Effector CD8-positive, alpha-beta T cell (primary cell): ENCODE measurements around the gene TBC1D22B.
A peak's percentile ranks its signal among the peaks of the same experiment; 100 is the strongest.

Experiments used
- DNase-seq: peaks from one replicate; lab custom pipeline; 2025; lab: John Stamatoyannopoulos, UW
- total RNA-seq, 4 experiments: gene quantifications; one replicate each; lab custom pipeline; 2026; lab: John Stamatoyannopoulos, UW

Gene TBC1D22B, protein sequence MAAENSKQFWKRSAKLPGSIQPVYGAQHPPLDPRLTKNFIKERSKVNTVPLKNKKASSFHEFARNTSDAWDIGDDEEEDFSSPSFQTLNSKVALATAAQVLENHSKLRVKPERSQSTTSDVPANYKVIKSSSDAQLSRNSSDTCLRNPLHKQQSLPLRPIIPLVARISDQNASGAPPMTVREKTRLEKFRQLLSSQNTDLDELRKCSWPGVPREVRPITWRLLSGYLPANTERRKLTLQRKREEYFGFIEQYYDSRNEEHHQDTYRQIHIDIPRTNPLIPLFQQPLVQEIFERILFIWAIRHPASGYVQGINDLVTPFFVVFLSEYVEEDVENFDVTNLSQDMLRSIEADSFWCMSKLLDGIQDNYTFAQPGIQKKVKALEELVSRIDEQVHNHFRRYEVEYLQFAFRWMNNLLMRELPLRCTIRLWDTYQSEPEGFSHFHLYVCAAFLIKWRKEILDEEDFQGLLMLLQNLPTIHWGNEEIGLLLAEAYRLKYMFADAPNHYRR
- 32.1 to 49.9 (median 39.4) reads per million in 4 experiments for total RNA-seq

DNA sequence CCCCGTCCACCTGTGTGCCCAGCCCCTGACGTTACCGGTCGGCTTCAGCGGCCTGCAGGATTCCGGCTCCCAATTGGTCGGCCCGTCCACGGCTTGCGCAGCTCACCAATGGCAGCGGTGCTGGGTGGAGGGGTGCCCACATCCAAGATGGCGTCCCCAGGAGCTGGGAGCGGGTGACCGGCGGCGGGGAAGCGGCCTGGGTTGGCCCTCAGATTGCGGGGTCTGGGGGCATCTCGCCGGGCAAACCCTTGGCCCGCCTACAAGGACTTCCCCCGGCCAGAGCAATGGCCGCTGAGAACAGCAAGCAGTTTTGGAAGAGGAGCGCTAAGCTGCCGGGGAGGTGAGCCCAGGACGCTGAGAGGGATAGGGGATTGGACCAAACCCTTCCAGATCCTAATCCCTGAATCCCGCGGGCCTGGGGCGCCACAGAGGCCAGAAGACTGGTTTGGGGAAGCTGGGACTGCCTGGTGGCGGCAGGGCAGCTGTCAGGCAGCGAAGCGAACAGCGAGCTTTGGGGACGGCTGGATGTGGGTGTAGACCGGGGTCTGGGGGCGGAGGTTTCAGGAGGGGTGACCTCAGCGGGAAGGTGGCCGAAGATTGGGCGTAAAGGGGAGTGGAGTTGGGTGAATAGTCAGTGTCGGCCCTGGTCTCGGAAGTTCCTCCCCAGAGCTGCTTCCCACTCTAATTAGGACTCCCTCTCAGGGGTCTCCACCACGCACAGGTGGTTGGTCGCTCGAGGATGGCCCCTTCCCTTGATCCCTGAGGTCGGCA is at the start of gene TBC1D22B, which contains the start of gene TMEM217:
Gene TBC1D22B, plus strand, starts transcription at position 139 of the 771 bp plus-strand sequence. Its CDS starts 146 bp downstream, at position 285.
Gene TMEM217, minus strand, starts transcription at position 511 of the 771 bp plus-strand sequence. CDS start 39,114 bp downstream, outside the sequence.
- DNase-seq, result peak; percentile 91

DNA sequence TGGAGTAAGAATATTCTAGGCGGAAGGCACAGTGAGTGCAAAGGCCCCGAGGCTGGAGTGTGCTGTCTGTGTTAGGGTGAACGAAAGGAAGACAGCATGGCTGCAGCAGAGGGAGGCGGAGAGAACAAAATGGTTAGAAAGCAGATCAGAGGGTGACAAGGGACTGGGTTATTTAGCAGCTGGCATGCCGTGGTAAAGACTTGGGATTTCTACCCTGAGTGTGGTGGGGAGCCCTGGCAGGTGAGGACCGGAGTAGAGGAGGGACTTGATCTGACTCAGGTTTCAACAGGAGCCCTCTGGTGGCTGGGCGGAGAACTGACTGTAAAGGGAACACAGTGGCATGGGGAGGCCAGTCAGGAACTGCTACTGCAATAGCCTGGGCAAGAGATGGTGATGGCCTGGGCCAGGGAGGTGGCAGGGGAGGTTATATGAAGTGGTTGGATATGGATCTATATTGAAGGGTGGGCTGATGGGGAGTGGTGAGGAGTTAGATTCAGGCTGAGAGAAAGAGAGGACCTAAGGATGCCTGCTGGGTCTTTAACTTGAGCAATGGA is 49.6 kb upstream of the TBC1D22B start:
- DNase-seq, result peak; percentile 83

DNA sequence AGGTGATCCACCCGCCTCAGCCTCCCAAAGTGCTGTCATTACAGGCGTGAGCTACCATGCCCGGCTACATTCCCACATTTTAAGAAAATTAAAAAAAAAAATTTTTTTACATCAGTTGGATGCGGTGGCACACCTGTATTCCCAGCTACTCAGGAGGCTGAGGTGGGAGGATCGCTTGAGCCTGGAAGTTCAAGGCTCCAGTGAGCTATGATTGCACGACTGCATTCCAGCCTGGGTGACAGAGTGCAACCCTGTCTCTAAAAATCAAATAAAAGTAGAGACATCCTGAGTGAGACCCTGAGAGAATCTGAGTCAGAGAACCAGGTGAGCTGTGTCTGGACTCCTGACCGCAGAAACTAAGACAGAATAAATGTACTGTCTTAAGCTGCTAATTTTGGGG is 48.8 kb upstream of the TBC1D22B start:
- no peak for DNase-seq

DNA sequence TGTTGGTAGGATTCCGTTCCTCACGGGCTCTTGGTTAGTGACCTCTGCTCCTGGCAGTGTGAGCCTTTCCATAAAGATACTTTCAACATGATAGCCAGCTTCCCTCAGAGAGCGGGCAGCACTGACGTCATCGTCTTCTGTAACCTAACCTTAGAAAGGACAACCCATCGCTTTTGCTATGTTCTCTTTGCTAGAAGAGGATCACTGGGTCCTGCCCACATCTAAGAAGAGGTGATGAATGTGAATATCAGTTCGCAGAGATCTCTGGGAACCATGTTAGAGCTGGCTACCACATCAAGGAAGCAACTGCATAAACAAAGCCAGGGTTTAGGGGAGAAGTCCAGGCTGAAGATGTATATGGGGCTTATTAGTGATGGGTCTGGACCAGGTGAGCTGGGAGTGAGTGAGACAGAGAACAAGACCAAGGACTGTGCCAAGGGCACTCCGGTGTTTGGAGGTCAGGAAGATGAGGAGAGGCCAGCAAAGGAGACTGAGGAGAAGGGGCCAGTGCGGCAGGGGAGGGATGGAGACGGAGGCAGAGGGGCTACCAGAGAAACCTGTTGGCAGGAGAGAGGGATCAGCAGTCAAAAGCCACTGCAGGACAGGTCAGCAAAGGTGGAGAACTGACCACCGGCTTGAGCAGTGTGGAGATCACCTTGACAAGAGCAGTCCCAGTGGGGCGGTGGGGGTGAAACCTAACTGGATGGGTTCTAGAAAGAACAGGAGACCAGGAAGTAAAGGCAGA is 47.9 kb upstream of the TBC1D22B start:
- no peak for DNase-seq

DNA sequence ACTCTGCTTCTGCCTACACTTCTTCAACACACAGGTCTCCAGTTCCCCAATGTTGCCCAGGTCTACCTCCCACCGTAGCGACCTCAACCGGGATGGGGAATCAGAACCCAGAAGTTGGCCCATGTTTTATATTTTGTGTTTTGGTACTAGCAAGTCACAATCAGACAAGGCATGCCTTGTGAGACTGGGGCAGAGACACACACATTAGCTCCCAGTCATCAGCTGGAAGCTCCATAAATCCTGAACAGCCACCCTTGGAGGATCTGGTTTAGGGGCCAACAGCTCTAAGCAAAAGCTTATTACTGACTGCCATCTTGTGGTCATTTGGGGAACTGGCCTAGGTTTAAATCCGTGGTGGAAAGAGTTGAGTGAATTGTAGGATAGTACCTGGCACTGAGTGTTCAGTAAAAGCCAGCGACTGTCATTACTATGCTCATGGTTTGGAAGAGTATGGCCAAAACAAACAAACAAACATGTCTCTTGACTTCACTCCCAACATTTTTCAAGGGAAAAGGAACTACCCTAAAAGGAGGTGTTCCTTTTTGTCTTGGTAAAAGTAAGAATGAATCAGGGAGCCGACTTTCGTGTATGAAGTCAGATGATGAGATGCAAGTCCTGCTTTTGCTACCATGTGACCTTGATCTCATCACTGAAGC is 47.1 kb upstream of the TBC1D22B start:
- DNase-seq, result peak; percentile 63

DNA sequence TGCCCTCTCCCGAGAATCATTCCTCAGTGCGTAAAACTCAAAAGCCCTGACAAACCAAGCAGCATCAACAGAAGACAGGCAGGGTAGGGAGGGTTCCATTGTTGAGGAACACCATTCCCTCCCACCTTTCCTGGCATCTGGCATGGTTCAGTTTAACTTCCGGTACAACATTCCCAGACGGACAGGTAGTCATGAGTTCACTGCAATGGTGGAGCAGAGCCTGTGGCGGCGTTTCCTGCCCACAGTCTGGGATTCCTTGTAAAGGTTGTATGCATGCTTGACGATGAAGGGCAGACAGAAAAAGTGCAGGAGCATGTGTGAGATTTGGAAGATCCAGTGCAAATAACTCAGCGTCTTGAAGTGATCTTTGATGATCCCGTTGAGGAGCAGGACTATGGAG is 45.3 kb upstream of the TBC1D22B start:
- DNase-seq, result no peak

DNA sequence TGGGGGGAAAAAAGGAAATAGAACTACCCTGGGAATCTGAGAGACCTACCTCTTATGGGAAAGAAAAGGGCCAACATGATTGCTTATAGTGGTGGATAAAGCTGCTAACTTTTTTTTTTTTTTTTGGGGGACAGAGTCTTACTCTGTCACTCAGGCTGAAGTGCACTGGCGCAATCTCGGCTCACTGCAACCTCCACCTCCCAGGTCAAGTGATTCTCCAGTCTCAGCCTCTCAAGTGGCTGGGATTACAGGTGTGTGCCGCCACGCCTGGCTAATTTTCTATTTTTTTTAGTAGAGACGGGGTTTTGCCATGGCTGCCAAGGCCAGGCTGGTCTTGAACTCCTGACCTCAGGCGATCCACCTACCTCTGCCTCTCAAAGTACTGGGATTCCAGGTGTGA is 39.5 kb upstream of the TBC1D22B start:
- no peak for DNase-seq

DNA sequence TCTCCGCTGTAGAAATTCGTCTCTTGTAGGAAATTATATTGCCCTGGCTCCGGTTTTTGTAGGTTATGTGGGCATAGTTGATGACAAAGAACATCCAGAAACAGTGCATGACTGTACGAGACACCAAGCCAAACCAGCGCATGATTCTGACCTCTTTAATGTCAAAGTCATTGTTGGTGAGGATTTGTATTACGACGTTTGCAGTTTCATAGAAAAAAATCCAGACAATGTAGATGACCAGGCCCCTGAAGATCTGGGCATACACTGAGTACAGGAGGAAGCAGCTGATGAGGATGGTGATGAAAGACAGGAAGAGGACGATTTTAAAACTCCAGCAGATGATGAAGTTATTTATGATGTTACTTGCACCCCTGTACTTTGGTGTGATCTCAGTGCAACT is 39.1 kb upstream of the TBC1D22B start:
- no peak for DNase-seq

DNA sequence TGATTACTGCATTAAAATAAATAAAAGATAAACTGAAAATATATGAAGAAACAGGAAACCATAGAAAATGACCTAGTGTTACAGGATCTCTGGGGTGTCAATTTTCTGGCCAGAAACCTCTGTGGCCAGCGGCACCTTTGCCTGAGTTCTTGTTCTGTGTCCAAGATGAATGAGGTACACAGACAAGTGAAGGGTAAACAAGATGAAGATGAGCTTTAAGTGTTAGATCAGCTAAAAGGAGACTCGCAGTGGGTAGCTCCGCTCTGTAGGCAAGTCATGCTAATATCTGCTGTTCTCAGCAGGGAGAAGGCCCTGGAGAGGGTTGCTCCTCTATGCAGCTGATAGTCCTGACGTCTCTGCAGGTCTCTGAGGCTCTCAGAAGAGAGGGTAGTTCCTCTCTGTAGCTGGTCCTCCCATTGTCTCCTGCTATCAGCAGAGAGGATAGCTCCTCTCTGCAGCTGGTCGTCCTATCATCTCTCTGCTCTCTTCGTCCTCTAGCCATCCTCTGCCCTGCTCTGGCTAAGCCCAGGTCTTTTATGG is 35.9 kb upstream of the TBC1D22B start:
- no peak for DNase-seq

DNA sequence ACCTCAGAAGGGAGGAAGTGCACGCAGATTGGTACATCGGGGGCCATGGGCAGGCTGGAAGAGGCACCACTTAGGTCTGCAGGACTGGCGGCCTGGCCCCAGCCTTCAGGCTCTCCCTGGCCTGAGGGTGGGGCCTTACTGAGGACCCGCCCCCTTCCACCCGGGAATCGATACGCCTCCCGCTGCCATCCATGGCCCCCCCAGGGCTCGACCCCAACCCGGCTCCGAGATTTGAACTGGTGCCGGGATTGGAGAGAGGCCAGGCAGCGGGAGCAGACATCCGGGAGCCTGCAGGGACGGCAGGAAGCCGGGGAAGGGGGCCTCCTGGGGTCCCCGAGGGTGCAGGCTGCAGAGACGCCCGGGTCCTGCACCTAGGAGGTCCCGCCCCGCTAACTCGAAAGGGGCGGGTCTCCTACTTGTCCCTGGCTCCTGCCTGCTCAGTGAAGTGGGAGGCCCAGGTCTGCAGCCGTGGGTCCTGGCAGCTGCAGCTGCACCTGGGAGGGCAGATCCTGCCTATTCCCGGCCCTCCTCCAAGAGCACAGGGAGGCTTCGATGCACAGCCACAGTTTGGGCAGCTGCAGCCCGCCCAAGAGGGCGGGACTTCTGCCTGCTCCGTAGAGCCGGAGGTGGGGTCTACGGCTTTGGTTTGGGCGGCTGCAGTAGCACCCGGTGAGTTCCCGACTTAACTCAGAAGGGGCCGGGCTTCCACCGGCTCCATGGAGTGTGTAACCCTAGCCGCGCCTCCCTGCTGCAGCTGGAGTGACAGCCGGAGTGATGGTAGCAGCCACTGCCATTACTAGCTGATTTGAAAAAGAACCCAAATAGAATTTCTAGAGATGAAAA is 35.2 kb upstream of the TBC1D22B start:
- DNase-seq, result peak; percentile 51

DNA sequence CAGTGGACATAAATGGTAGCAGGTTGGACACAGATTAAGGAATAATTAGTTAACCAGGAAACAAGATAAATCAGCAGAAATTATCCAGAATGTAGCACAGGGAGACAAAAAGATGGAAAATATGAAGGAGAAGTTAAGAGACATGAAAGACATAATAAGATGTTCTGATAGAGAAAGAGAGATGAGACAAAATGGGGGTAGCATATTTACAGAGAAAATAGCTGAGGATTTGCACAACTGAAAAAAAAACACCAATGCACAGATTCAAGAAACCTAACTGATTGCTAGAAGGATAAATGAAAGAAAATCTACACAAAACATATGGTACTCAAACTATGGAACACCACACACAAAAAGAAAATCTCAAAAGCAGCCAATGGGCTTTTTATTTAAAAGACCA is 34.6 kb upstream of the TBC1D22B start:
- DNase-seq, result no peak

DNA sequence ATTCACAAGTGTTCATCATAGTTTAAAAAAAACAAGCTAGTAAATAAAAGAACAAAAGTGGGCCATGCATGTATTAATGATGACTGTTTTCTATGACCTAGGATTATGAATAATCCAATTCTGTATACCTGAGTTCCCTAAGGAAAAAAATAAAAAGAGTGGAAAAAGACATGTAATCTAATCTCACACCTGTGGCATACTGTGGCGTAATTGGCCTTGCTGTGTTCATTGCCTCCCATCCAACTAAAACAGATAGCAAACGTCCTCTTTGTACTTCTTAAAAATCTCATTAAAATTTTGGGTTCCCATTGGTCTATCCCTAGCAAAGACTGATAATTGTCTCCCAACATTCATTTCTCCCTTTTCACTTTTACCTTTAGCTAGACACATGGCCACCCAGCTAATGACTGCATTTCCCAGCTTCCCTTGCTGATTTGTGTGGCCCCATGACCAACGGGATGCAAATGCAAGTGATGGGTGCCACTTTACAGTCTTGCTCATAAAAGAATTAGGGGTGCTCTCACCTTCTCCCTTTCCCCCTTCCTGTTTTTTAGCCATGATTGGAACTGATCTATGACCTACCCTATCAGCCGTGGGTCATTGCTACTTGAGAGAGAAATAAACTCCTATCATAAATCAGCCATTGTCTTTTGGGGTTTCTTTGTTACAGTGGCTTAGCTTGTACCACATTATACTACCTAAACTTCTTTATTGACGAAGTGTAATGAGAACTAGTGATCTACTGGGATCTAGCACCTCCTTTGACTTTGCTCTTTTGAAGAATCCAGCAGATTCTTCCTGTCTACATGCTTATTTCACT is 32.0 kb upstream of the TBC1D22B start:
- DNase-seq, result no peak

DNA sequence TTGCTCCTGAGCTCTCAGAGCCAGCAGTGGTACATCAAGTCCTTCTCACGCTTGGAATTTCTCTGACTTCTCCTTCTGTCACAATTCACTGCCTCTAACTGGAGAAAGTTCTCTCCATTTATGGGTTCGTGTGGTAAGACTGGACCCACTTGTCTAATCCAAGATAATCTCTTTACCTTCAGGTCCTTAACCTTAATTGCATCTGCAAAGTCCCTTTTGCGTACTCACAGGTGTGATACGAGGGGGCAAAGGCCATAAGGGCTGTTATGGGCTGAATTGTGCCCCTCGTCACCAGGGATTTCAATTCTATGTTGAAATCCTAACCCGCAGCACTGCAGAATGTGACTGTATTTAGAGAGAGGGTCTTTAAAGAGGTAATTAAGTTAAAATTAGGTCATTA is 27.5 kb upstream of the TBC1D22B start:
- no peak for DNase-seq

DNA sequence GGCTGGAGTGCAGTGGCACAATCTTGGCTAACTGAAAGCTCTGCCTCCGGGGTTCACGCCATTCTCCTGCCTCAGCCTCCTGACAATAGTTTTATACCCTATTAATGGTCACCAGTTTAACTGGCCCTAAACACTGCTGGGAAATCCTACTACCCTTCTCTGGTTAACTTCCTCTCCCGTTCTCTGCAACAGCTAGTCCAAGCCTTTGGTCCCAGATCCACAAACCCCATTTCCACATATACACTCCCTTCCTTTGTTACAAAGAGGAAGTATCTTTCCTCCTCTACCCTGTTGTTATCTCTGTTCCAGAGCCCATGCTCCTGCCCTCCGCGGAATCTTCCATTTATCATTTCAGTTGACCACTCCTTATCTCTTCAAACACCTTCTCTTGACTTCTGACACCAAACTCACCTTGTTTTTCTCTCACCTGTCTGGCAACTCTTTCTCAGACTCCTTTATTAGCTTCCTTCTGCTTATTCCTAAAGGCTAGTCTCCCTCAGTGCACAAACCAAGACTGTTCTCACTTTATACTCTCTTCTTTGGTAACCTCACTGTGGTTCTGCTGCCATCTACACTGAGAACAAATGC is 25.0 kb upstream of the TBC1D22B start:
- DNase-seq, result no peak

DNA sequence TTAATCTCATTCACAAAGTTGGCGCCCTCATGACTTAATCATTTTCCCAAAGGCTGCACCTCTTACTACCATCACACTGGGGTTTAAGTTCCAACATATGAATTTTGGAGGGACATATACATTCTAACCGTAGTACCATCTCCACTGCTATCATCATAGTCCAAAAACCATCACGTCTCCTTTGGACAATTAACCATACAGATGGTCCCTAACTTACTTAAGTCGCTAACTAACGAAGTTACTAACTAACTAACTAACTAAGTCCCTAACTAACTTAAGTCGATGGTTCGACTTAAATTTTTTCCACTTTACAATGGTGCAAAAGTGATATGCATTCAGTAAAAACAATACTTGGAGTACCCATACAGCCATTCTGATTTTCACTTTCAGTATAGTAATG is 24.0 kb upstream of the TBC1D22B start:
- DNase-seq, result no peak

DNA sequence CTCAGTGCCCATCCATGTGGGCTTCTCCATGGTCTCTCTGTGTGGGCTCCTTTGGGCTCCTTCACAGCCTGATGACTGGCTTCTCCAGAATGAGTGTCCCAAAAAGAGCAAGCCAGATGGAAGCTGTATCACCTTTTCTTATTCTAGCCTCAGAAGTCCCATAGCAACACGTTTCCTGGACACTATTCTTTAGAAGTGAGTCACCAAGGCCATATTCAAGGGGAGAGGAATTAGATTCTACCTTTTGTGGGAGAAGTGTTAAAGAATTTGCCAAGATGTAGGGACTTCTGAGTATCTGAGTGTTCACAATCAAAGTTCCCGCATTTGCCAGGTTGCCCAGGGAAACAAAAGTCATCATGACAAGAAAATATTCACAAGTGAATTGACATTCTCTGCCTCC is 20.7 kb upstream of the TBC1D22B start:
- DNase-seq, result no peak

DNA sequence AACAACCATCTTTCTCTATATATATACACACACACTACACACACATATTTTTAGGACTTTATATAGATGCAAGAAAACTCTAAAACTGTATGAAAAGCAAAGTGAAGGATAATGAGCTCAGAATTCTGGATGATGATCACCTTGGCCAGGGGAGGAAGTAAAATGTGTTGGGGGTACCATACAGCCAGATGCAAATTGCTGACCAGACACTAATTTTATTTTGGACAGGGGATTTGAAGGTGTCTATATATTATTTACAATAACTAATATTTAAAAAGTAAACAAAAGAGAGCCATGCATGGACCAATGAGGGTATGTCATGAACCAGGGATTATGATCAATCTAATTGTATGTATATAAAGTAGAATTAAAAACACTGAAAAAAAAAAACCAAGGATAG is 19.8 kb upstream of the TBC1D22B start:
- DNase-seq, result no peak

DNA sequence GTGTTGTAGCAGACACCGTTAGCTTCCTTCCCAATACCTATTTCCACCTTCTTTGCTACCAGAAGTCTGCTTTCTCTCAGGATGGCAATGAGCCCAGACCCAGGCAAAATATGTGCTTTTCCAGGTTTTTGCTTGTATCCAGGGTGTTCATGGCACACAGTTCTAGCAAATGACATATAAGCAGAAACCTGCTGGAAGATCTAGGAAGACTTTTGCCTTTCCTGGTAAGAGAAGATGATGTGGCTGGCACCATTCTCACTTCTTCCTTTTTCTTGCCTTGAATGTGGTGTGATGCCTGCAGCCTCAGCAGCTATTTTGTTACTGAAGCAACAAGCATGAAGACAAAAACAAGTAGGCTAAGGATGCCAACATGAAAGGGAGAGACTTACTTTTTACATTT is 19.2 kb upstream of the TBC1D22B start:
- DNase-seq, result no peak

DNA sequence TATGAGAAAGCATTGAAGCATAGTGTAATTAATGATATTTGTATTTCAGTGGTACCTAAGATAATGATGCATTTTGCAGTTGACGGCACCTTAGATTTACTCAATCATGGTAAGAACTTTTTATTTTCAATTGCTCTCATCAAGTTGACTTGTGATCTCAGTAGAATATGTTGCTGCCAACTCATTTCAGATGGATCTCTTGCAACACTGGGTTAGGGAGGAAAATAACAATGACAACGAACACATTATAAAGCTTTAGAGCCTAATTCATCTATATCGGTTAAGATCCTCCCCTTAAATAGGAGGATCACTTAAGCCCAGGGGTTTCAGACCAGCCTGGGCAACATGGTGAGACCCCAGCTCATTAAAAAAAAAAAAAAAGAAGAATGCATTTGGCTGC is 18.0 kb upstream of the TBC1D22B start:
- no peak for DNase-seq
